Natural killer cell treated with Interleukin-12 subunit alpha and Interleukin-12 subunit beta and Interleukin-15 and Interleukin-18, amount 100 ng/mL, for 72 hours (primary cell): Measurements from ENCODE around the gene CFAP99. TPM values are rescaled to one million over a fixed set of nuclear protein-coding genes. Genes with fewer than 3 reads are reported as not detected.

Source experiments
- ATAC-seq, 2 donors: fragments of 150-1000 bp; cut with Tn5 transposase in 1 of 2; sonication (Bioruptor Pico), chemical (Tn5 transposase) in 1 of 2; 2 replicates each; pipeline ENCODE4 v1.10.0; 2021
- DNase-seq: peaks from one replicate; pipeline ENCODE4 v3.0.0; 2022; ENCODE audit warnings: low spot score
- H3K27ac Mint-ChIP-seq, 2 donors: 1 replicate in 1 of 2; 2 replicates in 1 of 2; pipeline ENCODE4 v1.8.0; 2022; ENCODE audit warnings: mixed read lengths in 2 of 2, mild to moderate bottlenecking in 1 of 2, moderate library complexity in 1 of 2
- H3K27me3 Mint-ChIP-seq, 2 donors: 1 replicate in 1 of 2; 2 replicates in 1 of 2; pipeline ENCODE4 v1.8.0; 2022; ENCODE audit warnings: mixed read lengths in 2 of 2
- H3K36me3 Mint-ChIP-seq: one replicate; pipeline ENCODE4 v1.8.0; 2022; ENCODE audit warnings: mixed read lengths
- H3K4me1 Mint-ChIP-seq, 2 donors: 1 replicate in 1 of 2; 2 replicates in 1 of 2; pipeline ENCODE4 v1.8.0; 2022; ENCODE audit warnings: low read depth in 2 of 2, mixed read lengths in 2 of 2, mild to moderate bottlenecking in 1 of 2
- H3K4me3 Mint-ChIP-seq: one replicate; pipeline ENCODE4 v1.8.0; 2022; ENCODE audit warnings: mixed read lengths
- H3K9me3 Mint-ChIP-seq: 2 replicates; pipeline ENCODE4 v1.8.0; 2022; ENCODE audit warnings: mixed read lengths
- total RNA-seq, 2 donors: library from RNA; stranded (reverse); gene quantifications; one replicate each; pipeline ENCODE4 v1.2.3, GENCODE V29; 2022

CFAP99 gene
- total RNA-seq, 2 donors from 2014 or later, result not detected

DNA sequence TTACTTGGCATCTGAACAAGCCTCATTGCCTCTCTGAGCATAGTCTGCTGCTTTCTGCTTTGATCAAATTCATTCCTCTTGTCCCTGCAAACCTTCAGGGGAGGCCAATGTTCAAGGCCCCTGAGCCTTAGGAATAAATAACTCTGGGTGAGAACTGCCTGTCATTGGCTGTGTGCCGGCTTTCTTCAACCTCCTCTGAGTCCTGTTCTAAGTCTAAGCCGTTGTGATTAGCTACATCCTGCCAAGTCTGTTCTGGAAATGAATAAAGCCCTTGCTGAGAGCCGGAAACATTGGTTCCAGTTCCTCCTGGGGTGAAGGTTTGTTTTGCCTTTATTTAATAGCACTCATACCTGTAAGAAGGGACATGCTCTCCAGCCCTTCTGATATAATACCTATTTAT is 63.9 kb downstream of the CFAP99 start:
- Mint-ChIP-seq H3K27ac (peak overlapping the region; percentile 65 to 69), H3K4me1 (peaks cover 79 to 86% of the 10 kb centered on the region in 2 donors), H3K36me3 (no peaks in the 10 kb centered on the region), H3K27me3 (no peaks in the 10 kb centered on the region), H3K9me3 (no peaks in the 10 kb centered on the region), H3K4me3 (peak overlapping the region; percentile 67)
- ATAC-seq (peak in 1 of 2 donors; percentile 72), DNase-seq (no peak)

GRCh38 chr4:2483237-2483636 is 64.5 kb downstream of the CFAP99 start:
- Mint-ChIP-seq H3K36me3 (no peaks in the 10 kb centered on the region), H3K27me3 (no peaks in the 10 kb centered on the region), H3K4me3 (no peak overlapping the region), H3K4me1 (peaks cover 80 to 86% of the 10 kb centered on the region in 2 donors), H3K27ac (peak overlapping the region; percentile 65 to 69), H3K9me3 (no peaks in the 10 kb centered on the region)
- DNase-seq, result no peak
- ATAC-seq, result no peak

DNA sequence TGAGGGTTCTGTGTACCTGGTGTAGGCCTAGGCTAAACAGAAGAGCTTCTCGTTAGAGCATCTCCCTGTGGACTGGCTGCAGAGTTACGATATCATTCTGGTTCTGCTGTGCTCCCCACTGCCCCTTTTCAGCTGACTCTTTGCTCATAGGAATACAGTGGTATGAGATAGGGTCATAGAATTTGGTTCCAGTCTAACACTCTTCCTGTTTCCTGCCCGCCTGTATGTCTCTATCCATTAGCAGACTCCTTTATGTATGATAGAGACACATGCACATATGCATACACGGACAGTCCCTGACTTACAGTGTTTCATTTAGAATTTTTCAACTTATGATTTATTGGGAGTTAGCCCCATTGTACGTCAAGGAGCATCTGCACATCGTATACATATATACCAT is 65.4 kb downstream of the CFAP99 start:
- peaks cover 78 to 80% of the 10 kb centered on the region in 2 donors for H3K4me1 Mint-ChIP-seq
- peak overlapping the region; percentile 81 to 96 for H3K27ac Mint-ChIP-seq
- no peaks in the 10 kb centered on the region for H3K9me3 Mint-ChIP-seq
- peak overlapping the region; percentile 79 for H3K4me3 Mint-ChIP-seq
- DNase-seq, result no peak
- no peaks in the 10 kb centered on the region for H3K27me3 Mint-ChIP-seq
- H3K36me3 Mint-ChIP-seq, result no peaks in the 10 kb centered on the region
- ATAC-seq, result no peak

- peak overlapping the region; percentile 79 for H3K4me3 Mint-ChIP-seq
- no peaks in the 10 kb centered on the region for H3K27me3 Mint-ChIP-seq
- DNase-seq (peak; percentile 79), ATAC-seq (peak; percentile 80 to 85)
- H3K36me3 Mint-ChIP-seq, result no peaks in the 10 kb centered on the region
- H3K9me3 Mint-ChIP-seq, result no peaks in the 10 kb centered on the region
- H3K4me1 Mint-ChIP-seq, result peaks cover 77 to 78% of the 10 kb centered on the region in 2 donors
- H3K27ac Mint-ChIP-seq, result peak overlapping the region; percentile 81 to 96
Observed at GRCh38 chr4:2484993-2485392, 66.2 kb downstream of the CFAP99 start.

DNA sequence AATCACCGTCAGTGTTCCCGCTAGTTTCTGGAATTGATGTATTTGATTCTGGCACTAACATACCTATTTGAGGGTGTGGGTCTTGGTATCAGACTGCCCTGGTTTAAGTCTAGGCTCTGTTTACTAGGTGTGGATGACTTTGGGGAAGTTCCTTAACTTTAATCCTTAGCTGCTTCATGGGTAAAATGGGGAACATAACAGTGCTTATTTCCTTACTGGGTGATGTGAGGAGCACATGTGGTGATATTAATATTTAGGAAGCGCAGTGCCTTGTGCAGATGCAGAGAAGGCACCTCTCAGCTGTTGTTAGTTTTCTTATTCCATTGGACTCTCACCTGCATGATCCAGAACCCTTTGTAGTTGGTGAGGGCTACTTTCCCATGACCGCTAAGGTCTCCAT is 67.2 kb downstream of the CFAP99 start:
- Mint-ChIP-seq H3K27ac (peak overlapping the region; percentile 81 to 96), H3K36me3 (peaks cover 7% of the 10 kb centered on the region), H3K4me3 (peak overlapping the region; percentile 79), H3K27me3 (no peaks in the 10 kb centered on the region), H3K4me1 (peaks cover 72 to 81% of the 10 kb centered on the region in 2 donors), H3K9me3 (no peaks in the 10 kb centered on the region)
- ATAC-seq, result no peak
- no peak for DNase-seq

GRCh38 chr4:2486981-2487380 is 68.2 kb downstream of the CFAP99 start:
- peak overlapping the region; percentile 79 for H3K4me3 Mint-ChIP-seq
- no peak overlapping the region for H3K27ac Mint-ChIP-seq
- no peaks in the 10 kb centered on the region for H3K27me3 Mint-ChIP-seq
- DNase-seq (no peak), ATAC-seq (no peak)
- H3K36me3 Mint-ChIP-seq, result peaks cover 8% of the 10 kb centered on the region
- no peaks in the 10 kb centered on the region for H3K9me3 Mint-ChIP-seq
- H3K4me1 Mint-ChIP-seq, result peaks cover 62 to 71% of the 10 kb centered on the region in 2 donors

DNA sequence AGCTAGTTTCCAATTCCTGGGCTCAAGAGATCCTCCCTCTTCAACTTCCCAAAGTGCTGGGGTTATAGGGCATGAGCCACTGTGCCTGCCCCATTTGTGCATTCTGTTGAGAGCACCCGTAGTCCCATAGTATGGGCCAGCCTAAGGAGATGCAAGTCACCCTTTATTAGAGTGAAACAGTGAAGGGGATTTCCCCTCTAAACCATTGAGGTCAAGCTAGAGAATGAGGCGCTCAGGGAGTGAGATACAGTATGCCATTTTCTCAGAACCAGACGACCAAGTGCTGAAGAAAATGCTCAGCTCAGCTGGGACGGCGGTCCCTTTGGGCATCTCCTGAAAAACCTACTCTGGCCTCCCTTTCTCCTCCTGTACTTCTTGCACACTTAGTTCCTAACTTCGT is 68.9 kb downstream of the CFAP99 start:
- Mint-ChIP-seq H3K9me3 (no peaks in the 10 kb centered on the region), H3K4me1 (peaks cover 57 to 68% of the 10 kb centered on the region in 2 donors)
- DNase-seq, result peak; percentile 66

DNA sequence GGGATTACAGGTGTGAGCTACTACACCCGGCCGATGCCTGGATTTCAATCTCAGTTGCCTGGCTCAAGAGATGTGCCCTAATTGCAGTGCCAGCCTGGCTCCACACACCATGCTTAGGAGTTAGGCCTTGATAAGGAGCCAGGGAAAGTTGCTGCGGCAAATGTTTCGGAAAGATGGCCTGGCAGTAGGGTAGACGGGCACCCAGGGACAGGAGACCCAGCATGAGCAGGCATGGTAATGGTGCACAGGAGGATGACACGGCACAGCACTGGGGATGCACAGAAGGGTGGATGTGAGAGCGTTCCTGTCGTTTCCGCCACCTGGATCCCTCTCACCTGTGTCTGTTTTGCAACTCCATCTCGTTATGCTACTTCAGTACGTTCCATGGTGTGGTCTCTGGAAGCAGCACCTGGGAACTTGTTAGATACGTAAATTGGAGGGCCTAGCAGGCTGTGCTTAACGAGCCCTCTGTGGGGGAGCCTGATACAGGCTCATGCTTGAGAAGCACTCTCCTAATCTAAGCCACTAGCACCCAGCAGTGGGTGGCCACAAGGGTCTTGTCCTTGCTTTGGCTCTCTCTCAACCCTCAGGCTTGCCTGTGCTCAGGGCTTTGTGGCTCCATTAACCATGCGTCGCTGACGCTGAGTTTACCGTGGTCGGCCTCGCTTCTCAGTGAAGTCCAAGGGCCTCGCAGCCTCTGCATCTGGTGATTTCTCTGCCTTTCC is 70.5 kb downstream of the CFAP99 start:
- no peak for DNase-seq
- peaks cover 15% of the 10 kb centered on the region for H3K36me3 Mint-ChIP-seq
- peaks cover 55 to 64% of the 10 kb centered on the region in 2 donors for H3K4me1 Mint-ChIP-seq
- no peaks in the 10 kb centered on the region for H3K27me3 Mint-ChIP-seq
- H3K27ac Mint-ChIP-seq, result peak overlapping the region; percentile 12 to 77
- no peak for ATAC-seq
- H3K9me3 Mint-ChIP-seq, result no peaks in the 10 kb centered on the region
- H3K4me3 Mint-ChIP-seq, result no peak overlapping the region

More for the DNA sequence above, 68.9 kb downstream of the CFAP99 start:
- Mint-ChIP-seq H3K36me3 (peaks cover 9% of the 10 kb centered on the region), H3K27ac (peak overlapping the region; percentile 61 to 77), H3K4me3 (peak overlapping the region; percentile 68), H3K27me3 (no peaks in the 10 kb centered on the region)
- peak; percentile 88 to 90 for ATAC-seq

- peaks cover 47 to 56% of the 10 kb centered on the region in 2 donors for H3K4me1 Mint-ChIP-seq
- no peaks in the 10 kb centered on the region for H3K27me3 Mint-ChIP-seq
- no peak overlapping the region for H3K4me3 Mint-ChIP-seq
- DNase-seq (no peak), ATAC-seq (no peak)
- H3K36me3 Mint-ChIP-seq, result peaks cover 15% of the 10 kb centered on the region
- peak overlapping the region; percentile 12 to 77 for H3K27ac Mint-ChIP-seq
- H3K9me3 Mint-ChIP-seq, result no peaks in the 10 kb centered on the region
Observed at GRCh38 chr4:2489841-2490552, 71.2 kb downstream of the CFAP99 start.

- DNase-seq, result no peak
- Mint-ChIP-seq H3K4me1 (peaks cover 22 to 41% of the 10 kb centered on the region in 2 donors), H3K36me3 (peaks cover 15% of the 10 kb centered on the region), H3K27ac (peak overlapping the region in 1 of 2 donors; percentile 72), H3K9me3 (no peaks in the 10 kb centered on the region), H3K4me3 (no peak overlapping the region), H3K27me3 (no peaks in the 10 kb centered on the region)
- no peak for ATAC-seq
Observed at GRCh38 chr4:2492970-2493369, 74.2 kb downstream of the CFAP99 start.

DNA sequence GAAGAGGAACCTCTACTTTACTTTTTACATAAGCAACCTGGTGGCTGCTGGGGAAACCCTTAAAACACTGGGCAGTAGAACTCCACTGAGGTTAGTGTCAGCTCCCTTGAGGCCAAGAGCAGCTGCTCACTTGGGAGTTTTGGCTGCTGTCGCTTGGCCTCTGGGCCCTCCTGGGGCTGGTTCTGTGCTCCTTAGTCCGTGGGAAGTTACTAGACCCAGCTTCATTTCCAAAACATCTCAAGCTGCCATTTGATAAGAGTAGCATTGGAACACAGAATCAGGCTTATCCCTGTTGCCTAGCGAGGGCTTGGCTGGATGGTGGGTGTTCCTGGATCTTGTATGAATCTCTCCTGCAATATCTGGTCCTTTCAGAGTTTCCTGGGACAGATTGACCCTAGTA is 76.2 kb downstream of the CFAP99 start:
- H3K27ac Mint-ChIP-seq, result peak overlapping the region in 1 of 2 donors; percentile 53
- H3K4me1 Mint-ChIP-seq, result peaks cover 11 to 25% of the 10 kb centered on the region in 2 donors
- ATAC-seq (no peak), DNase-seq (no peak)
- H3K36me3 Mint-ChIP-seq, result peaks cover 15% of the 10 kb centered on the region
- H3K4me3 Mint-ChIP-seq, result no peak overlapping the region
- no peaks in the 10 kb centered on the region for H3K27me3 Mint-ChIP-seq
- no peaks in the 10 kb centered on the region for H3K9me3 Mint-ChIP-seq

- Mint-ChIP-seq H3K9me3 (no peaks in the 10 kb centered on the region), H3K27me3 (no peaks in the 10 kb centered on the region), H3K4me3 (no peak overlapping the region), H3K27ac (peak overlapping the region in 1 of 2 donors; percentile 33), H3K4me1 (peaks cover 14 to 32% of the 10 kb centered on the region in 2 donors), H3K36me3 (peaks cover 7% of the 10 kb centered on the region)
- no peak for DNase-seq
- no peak for ATAC-seq
Observed at GRCh38 chr4:2497324-2497723, 78.6 kb downstream of the CFAP99 start.

- H3K9me3 Mint-ChIP-seq, result no peaks in the 10 kb centered on the region
Observed at GRCh38 chr4:2497931-2498330, 79.2 kb downstream of the CFAP99 start.

DNA sequence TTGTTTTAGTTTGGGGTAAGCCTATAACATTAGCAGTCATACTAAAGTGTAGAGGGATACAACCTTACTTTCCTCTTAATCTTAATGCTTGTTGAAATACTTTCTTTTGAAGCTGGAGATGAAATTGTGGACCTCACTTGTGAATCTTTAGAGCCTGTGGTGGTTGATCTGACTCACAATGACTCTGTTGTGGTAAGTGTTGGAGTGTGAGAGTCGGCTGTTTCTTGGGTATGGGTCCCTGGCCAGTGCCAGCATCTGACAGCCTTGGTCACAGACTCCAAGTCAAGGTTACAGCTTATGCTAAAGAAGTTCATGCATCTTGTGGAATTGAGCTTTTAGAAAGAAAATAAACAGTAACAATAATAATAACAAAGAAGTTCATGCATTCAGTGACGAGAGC is 81.8 kb downstream of the CFAP99 start:
- no peak overlapping the region for H3K4me3 Mint-ChIP-seq
- DNase-seq, result no peak
- H3K36me3 Mint-ChIP-seq, result no peaks in the 10 kb centered on the region
- peaks cover 6 to 23% of the 10 kb centered on the region in 2 donors for H3K4me1 Mint-ChIP-seq
- no peak overlapping the region for H3K27ac Mint-ChIP-seq
- no peaks in the 10 kb centered on the region for H3K9me3 Mint-ChIP-seq
- H3K27me3 Mint-ChIP-seq, result no peaks in the 10 kb centered on the region
- peak in 1 of 2 donors; percentile 73 for ATAC-seq

More at GRCh38 chr4:2497931-2498330, 79.2 kb downstream of the CFAP99 start:
- Mint-ChIP-seq H3K27ac (no peak overlapping the region), H3K27me3 (no peaks in the 10 kb centered on the region), H3K4me3 (no peak overlapping the region), H3K4me1 (peaks cover 9 to 27% of the 10 kb centered on the region in 2 donors), H3K36me3 (peaks cover 3% of the 10 kb centered on the region)
- DNase-seq (no peak), ATAC-seq (no peak)
